ENCODE data around the gene PSMB2. TPM values are rescaled to one million over a fixed set of nuclear protein-coding genes. Genes with fewer than 3 reads are reported as not detected.

The PSMB2 gene
- total RNA-seq, 1 experiment from 2014 or later = 86.0 TPM

DNA sequence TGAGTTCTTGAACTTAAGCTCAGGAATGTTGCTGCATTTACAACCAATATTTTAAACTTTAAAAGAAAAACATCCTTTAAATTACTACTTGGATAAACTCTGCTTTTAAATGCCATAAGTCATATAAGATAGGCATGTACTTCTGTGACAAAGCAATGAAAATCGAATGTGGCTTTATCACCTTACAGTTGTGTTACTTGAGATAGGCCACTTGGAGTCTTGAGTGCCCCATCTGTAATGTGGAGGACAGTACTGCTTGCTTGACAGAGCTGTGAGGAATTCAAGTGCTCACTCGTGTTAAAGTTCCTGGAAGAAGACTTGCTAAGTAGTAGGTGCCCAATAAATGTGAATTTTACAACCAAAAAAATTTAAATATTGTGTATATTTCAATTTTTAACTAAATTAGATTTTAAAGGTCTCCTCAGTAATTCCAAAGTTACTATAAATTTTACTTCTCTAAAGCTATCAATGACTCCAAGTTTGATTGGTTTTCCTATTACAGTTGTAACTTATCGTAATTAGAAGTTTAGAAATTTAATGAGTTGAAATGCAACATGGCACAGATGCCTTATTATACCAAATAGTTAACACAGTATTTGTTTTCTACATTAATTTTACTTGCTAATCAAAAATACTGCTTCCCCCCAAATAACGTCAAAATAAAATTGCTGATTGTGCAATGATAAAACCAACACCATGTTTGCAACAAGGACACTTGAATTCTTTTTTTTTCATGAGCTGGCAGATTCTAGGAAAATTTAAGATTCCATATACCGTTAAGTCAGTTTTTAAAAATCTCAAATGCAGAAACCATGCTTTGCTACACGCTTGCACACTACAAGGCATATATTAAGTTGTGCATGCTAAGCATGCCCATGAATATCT, 21.8 kb downstream of the PSMB2 start:
- H2BK12ac ChIP-seq (ENCODE audit: insufficient read length, low read depth, low read length) = no peak overlapping the region
- H3K4me1 ChIP-seq (ENCODE audit: insufficient read depth, low read length) = peaks cover 13% of the 10 kb centered on the region
- WGBS (ENCODE audit: extremely low coverage, insufficient read length, low lambda C conversion rate) = no CpG with 5 or more reads among the region's 6 CpGs
- no peaks in the 10 kb centered on the region for H3K9me3 ChIP-seq (ENCODE audit: control insufficient read depth, low read depth, low read length)
- H2BK20ac ChIP-seq (ENCODE audit: low read depth, low read length, poor library complexity, severe bottlenecking) = no peak overlapping the region
- H3K23ac ChIP-seq (ENCODE audit: insufficient read length, low read depth, low read length) = no peak overlapping the region
- H3K56ac ChIP-seq (ENCODE audit: insufficient read length, low read depth, low read length) = no peak overlapping the region
- H3K79me2 ChIP-seq (ENCODE audit: insufficient read depth, low read length) = peaks cover 4% of the 10 kb centered on the region; the same call in 1 of the 2 replicates
- H3T11ph ChIP-seq (ENCODE audit: low read length) = no peak overlapping the region
- no peak overlapping the region for H3K4me2 ChIP-seq (ENCODE audit: insufficient read depth, insufficient read length, low read length)
- H3K36me3 Mint-ChIP-seq (ENCODE audit: insufficient read depth in 1 of 3, low read depth in 3 of 3) = peaks cover 12 to 30% (median 17%) of the 10 kb centered on the region in 3 experiments; a peak in 6 of 7 replicates
- no peak overlapping the region for H2AFZ ChIP-seq (ENCODE audit: low read length)
- H2BK15ac ChIP-seq (ENCODE audit: low read depth, low read length) = no peak overlapping the region
- no peak overlapping the region for H3K4ac ChIP-seq (ENCODE audit: low read depth, low read length)
- H3K27ac ChIP-seq (ENCODE audit: insufficient read length, low read depth, low read length) = no peak overlapping the region
- H3K18ac ChIP-seq (ENCODE audit: insufficient read length, low read depth, low read length) = no peak overlapping the region
- H2BK5ac ChIP-seq (ENCODE audit: insufficient read length, low read length) = no peak overlapping the region
- H3K9ac ChIP-seq (ENCODE audit: extremely low read depth, insufficient read length, low read length) = no peak overlapping the region
- peaks cover 7% of the 10 kb centered on the region for H3K79me1 ChIP-seq (ENCODE audit: insufficient read depth, low read depth, low read length, poor library complexity, severe bottlenecking)
- H4K20me1 ChIP-seq (ENCODE audit: control insufficient read depth, insufficient read depth, insufficient read length) = no peaks in the 10 kb centered on the region
- DNase-seq = no peak
- no peak overlapping the region for H4K5ac ChIP-seq (ENCODE audit: insufficient read length, low read depth, low read length)
- no peaks in the 10 kb centered on the region for H3K9me3 Mint-ChIP-seq
- TF ChIP-seq, protein P1, sequence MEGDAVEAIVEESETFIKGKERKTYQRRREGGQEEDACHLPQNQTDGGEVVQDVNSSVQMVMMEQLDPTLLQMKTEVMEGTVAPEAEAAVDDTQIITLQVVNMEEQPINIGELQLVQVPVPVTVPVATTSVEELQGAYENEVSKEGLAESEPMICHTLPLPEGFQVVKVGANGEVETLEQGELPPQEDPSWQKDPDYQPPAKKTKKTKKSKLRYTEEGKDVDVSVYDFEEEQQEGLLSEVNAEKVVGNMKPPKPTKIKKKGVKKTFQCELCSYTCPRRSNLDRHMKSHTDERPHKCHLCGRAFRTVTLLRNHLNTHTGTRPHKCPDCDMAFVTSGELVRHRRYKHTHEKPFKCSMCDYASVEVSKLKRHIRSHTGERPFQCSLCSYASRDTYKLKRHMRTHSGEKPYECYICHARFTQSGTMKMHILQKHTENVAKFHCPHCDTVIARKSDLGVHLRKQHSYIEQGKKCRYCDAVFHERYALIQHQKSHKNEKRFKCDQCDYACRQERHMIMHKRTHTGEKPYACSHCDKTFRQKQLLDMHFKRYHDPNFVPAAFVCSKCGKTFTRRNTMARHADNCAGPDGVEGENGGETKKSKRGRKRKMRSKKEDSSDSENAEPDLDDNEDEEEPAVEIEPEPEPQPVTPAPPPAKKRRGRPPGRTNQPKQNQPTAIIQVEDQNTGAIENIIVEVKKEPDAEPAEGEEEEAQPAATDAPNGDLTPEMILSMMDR (conservative IDR thresholded peaks at IDR 0.05) = no peak
- H3K27ac Mint-ChIP-seq = no peak overlapping the region
- H4K8ac ChIP-seq (replicated peaks; ENCODE audit: insufficient read length, low read depth, low read length) = no peak overlapping the region
- no peak overlapping the region for H3K4me3 Mint-ChIP-seq
- H3K27me3 Mint-ChIP-seq (ENCODE audit: low read depth) = no peaks in the 10 kb centered on the region
- peaks cover 24 to 27% of the 10 kb centered on the region in 2 experiments for H3K4me1 Mint-ChIP-seq
- no peak overlapping the region for H3K14ac ChIP-seq (ENCODE audit: insufficient read depth, low read length)
- H3K23me2 ChIP-seq (ENCODE audit: insufficient read length, low read depth, low read length, poor library complexity, severe bottlenecking) = no peaks in the 10 kb centered on the region
- H2BK120ac ChIP-seq (ENCODE audit: low read depth, low read length, poor library complexity, severe bottlenecking) = no peak overlapping the region
- no peak overlapping the region for H2AK5ac ChIP-seq (ENCODE audit: insufficient read length, low read length)
- H4K91ac ChIP-seq (ENCODE audit: insufficient read length, low read depth, low read length) = no peak overlapping the region
- H3K27me3 ChIP-seq (ENCODE audit: insufficient read depth, low read length) = no peaks in the 10 kb centered on the region

Data from H9 (cell line).